ENCODE measurements around the gene ARHGAP5.
A peak's percentile ranks its signal among the peaks of the same experiment; 100 is the strongest.
"Not testable (repeated sequence)": the region's sequence is repeated elsewhere in the genome, so short reads cannot be mapped to it uniquely, and the experiment has no call there.

Gene ARHGAP5

GRCh38 chr14:32126899-32127730 lies 50.0 kb downstream of the ARHGAP5 start:
- not testable (repeated sequence) for DNase-seq

- DNase-seq = not testable (repeated sequence)
Observed at GRCh38 chr14:32127731-32128654, 50.9 kb downstream of the ARHGAP5 start.

GRCh38 chr14:32128703-32129102 lies 51.6 kb downstream of the ARHGAP5 start:
- DNase-seq = no peak

GRCh38 chr14:32129124-32129523 lies 52.0 kb downstream of the ARHGAP5 start:
- DNase-seq = no peak

- DNase-seq = not testable (repeated sequence)
Observed at GRCh38 chr14:32131689-32132088, 54.6 kb downstream of the ARHGAP5 start.

GRCh38 chr14:32134448-32135097 lies 57.5 kb downstream of the ARHGAP5 start:
- DNase-seq = peak; percentile 12

- no peak for DNase-seq
Observed at GRCh38 chr14:32136027-32136825, 59.1 kb downstream of the ARHGAP5 start.

GRCh38 chr14:32137313-32137712 lies 60.2 kb downstream of the ARHGAP5 start:
- no peak for DNase-seq

- DNase-seq = no peak
Observed at GRCh38 chr14:32137892-32138291, 60.8 kb downstream of the ARHGAP5 start.

GRCh38 chr14:32142341-32142740 lies 65.2 kb downstream of the ARHGAP5 start:
- no peak for DNase-seq

- DNase-seq = no peak
Observed at GRCh38 chr14:32142754-32143437, 65.8 kb downstream of the ARHGAP5 start.

GRCh38 chr14:32150392-32150791 lies 73.3 kb downstream of the ARHGAP5 start:
- no peak for DNase-seq

- no peak for DNase-seq
Observed at GRCh38 chr14:32166029-32166428, 88.9 kb downstream of the ARHGAP5 start.

- no peak for DNase-seq
Observed at GRCh38 chr14:32166924-32167323, 89.8 kb downstream of the ARHGAP5 start.

GRCh38 chr14:32167907-32168306 lies 90.8 kb downstream of the ARHGAP5 start:
- no peak for DNase-seq

GRCh38 chr14:32169191-32169590 lies 92.1 kb downstream of the ARHGAP5 start:
- DNase-seq = no peak

GRCh38 chr14:32171469-32171868 lies 94.4 kb downstream of the ARHGAP5 start:
- DNase-seq = no peak

GRCh38 chr14:32183151-32184058 lies 106.3 kb downstream of the ARHGAP5 start:
- no peak for DNase-seq

- no peak for DNase-seq
Observed at GRCh38 chr14:32185097-32185496, 108.0 kb downstream of the ARHGAP5 start.

- DNase-seq = no peak
Observed at GRCh38 chr14:32186248-32186647, 109.1 kb downstream of the ARHGAP5 start.

- DNase-seq = no peak
Observed at GRCh38 chr14:32189811-32190210, 112.7 kb downstream of the ARHGAP5 start.
